Ovary (tissue), 9 donors: Measurements from ENCODE around the gene CAB39. TPM values are rescaled to one million over a fixed set of nuclear protein-coding genes. Genes with fewer than 3 reads are reported as not detected.

Experiments used
- DNase-seq, 5 donors: peaks; one replicate each; pipeline ENCODE4 v3.0.0-alpha.2; 2019 to 2020
- H3K27ac ChIP-seq, 2 donors: fragments of 200-600 bp; one replicate each; pipeline versions ENCODE4 v1.5.1 to v1.8.0; 2019 to 2022
- H3K27me3 ChIP-seq: fragments of 200-600 bp; one replicate; pipeline ENCODE4 v1.8.0; 2022
- H3K36me3 ChIP-seq: fragments of 200-600 bp; sonication (generic); one replicate; pipeline ENCODE4 v1.5.1; 2019
- H3K4me1 ChIP-seq: one replicate; pipeline ENCODE4 v1.8.1; 2013; ENCODE audit warnings: mild to moderate bottlenecking, moderate library complexity; ENCODE audit not compliant: insufficient read depth
- H3K4me3 ChIP-seq: fragments of 200-600 bp; sonication (generic); one replicate; pipeline ENCODE4 v1.5.1; 2017
- H3K9me3 ChIP-seq, 2 donors: fragments of 200-600 bp in 1 of 2; sonication (generic) in 1 of 2; one replicate each; pipeline versions ENCODE4 v1.5.1 to v1.8.1; 2013 to 2019; ENCODE audit warnings: mild to moderate bottlenecking in 1 of 2, moderate library complexity in 1 of 2
- EP300 ChIP-seq: sonication (generic); formaldehyde crosslinking; IDR thresholded peaks from one replicate; pipeline ENCODE4 v1.6.1; 2017; ENCODE audit warnings: antibody characterized with exemption
- POLR2A ChIP-seq: fragments of 450-650 bp; IDR thresholded peaks from one replicate; pipeline ENCODE4 v1.6.1; 2017; ENCODE audit warnings: antibody characterized with exemption, mild to moderate bottlenecking, moderate library complexity
- WGBS, 3 donors: extraction: QIAGEN DNeasy Blood & Tissue Kit in 1 of 3; methylation state at CpG; one replicate each; pipeline versions ENCODE4 v1.1.5 to v1.1.7; 2013 to 2017; 5-methylcytosine and 5-hydroxymethylcytosine counted together
- intact Hi-C, 4 donors: fragments of 100-400 bp; cut with DNase I; formaldehyde crosslinking; loops; one replicate each; pipeline versions ENCODE4 v1.11.0 to v1.15.1; 2022 to 2023
- polyA plus RNA-seq, 2 donors: library from polyadenylated mRNA; stranded (reverse); fragments of 200-250 nt in 1 of 2; fragments of 350-450 nt in 1 of 2; fragmentation: Illumina TruSeq in 1 of 2; extraction: RNeasy Lipid Tissue Mini Kit (QIAGEN cat#74804) in 1 of 2; gene quantifications; one replicate each; pipeline ENCODE4 v1.2.3, GENCODE V29; 2013 to 2014
- total RNA-seq, 7 donors: library from RNA; depleted of rRNA in 2 of 7; stranded (reverse); fragments of >200 nt in 2 of 7; fragmentation: NEBNext Ultra II Directional in 3 of 7; extraction: Animal tissue kit (Norgen Biotek cat#: 25700) in 3 of 7; gene quantifications; one replicate each; pipeline versions ENCODE4 v1.1.0 to v1.2.4, GENCODE V29; 2016 to 2023
- TF ChIP-seq, protein P1 (sequence below), 3 donors: fragments of 450-650 bp in 2 of 3; fragments of 200-600 bp in 1 of 3; IDR thresholded peaks; one replicate each; pipeline versions ENCODE4 v1.5.1 to v1.8.0; 2016 to 2022; ENCODE audit warnings: antibody characterized with exemption in 3 of 3, mild to moderate bottlenecking in 1 of 3
- donor health status: DM: no; HTN: no; CAD: no; lungs with moderate emphysema.
- donor health status: DM: no; HTN: no; CAD: no.
- donor health status: Bipolar disorder and iron deficiency.
- donor health status: DM: yes; HTN: yes; CAD: no.
- donor health status: DM: no; HTN: no; CAD: no.
- donor health status: DM: yes; HTN: yes; CAD: no.

The CAB39 gene
- total and polyA plus RNA-seq, 9 donors, result 24.8 to 64.4 (median 50.4) TPM

DNA sequence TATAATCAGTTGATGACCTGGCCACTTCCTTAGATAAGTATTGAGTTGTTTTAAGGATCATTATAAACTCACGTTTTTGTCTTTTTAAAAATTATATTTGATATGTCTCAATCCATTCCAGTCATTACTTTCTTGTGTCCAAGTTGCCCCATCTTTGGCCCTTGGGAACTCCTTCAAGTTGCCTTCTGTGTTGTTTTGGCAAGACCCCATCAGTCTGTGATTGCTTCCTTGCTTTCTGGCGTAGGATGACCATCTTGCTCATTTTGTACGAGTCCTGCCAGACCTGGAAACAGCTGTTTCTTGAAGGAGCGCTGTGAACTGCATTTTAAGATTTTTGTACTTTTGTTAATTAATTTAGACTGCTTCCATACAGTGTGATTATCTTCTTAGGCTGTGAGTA lies 83.2 kb downstream of the CAB39 start:
- TF ChIP-seq, protein P1, sequence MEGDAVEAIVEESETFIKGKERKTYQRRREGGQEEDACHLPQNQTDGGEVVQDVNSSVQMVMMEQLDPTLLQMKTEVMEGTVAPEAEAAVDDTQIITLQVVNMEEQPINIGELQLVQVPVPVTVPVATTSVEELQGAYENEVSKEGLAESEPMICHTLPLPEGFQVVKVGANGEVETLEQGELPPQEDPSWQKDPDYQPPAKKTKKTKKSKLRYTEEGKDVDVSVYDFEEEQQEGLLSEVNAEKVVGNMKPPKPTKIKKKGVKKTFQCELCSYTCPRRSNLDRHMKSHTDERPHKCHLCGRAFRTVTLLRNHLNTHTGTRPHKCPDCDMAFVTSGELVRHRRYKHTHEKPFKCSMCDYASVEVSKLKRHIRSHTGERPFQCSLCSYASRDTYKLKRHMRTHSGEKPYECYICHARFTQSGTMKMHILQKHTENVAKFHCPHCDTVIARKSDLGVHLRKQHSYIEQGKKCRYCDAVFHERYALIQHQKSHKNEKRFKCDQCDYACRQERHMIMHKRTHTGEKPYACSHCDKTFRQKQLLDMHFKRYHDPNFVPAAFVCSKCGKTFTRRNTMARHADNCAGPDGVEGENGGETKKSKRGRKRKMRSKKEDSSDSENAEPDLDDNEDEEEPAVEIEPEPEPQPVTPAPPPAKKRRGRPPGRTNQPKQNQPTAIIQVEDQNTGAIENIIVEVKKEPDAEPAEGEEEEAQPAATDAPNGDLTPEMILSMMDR (IDR thresholded peaks at IDR 0.05), result no peak
- intact Hi-C loops, result loop anchor here in 2 of 4 donors (10.0 kb wide), 1 partner anchor 81 kb away; the partner anchor contains the start of gene CAB39 (in 2 of the 2)
- no peak overlapping the region for H3K4me3 ChIP-seq
- H3K4me1 ChIP-seq, result peaks cover 10% of the 10 kb centered on the region
- WGBS, 3 donors, result 20 to 35% (median 34%) methylated on average over 4 of the region's 4 CpGs
- DNase-seq, result peak in 2 of 5 donors; percentile 18 to 29
- no peaks in the 10 kb centered on the region for H3K36me3 ChIP-seq
- H3K9me3 ChIP-seq, result no peaks in the 10 kb centered on the region
- H3K27ac ChIP-seq, result no peak overlapping the region
- H3K27me3 ChIP-seq, result no peaks in the 10 kb centered on the region

DNA sequence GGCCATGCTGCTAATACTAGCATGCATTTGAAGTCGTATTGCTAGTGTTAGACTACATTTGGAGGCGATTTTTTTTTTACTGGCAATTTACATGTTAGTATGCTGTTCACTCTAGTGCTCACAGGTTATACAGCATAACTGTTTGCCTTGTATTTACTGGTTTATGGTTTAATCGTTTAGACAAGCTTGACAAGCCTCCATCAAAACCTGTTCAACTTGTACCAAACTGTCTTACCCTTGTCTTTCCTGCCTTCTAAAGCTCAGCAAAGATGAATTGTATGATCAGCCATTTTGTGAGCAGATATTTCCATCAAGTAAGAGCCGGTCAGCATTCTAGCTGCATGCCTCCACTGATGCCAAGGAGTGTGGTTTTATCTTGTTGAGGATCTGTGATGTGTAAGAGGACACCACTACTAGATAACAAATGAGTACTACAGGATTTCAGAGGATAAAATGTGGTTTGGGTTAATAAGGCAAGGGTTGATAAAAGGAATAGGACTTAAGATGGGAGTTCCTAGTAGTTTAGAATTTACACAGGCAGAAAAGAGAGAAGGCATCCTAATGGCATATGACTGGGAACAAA lies 83.7 kb downstream of the CAB39 start:
- H3K27me3 ChIP-seq, result no peaks in the 10 kb centered on the region
- 61 to 68% (median 66%) methylated on average over 4 of the region's 4 CpGs for WGBS, 3 donors
- H3K27ac ChIP-seq, result no peak overlapping the region
- H3K4me1 ChIP-seq, result peaks cover 10% of the 10 kb centered on the region
- no peak for DNase-seq
- no peak overlapping the region for H3K4me3 ChIP-seq
- TF ChIP-seq EP300, result no peak
- TF ChIP-seq, protein P1 (IDR thresholded peaks at IDR 0.05), result no peak
- TF ChIP-seq POLR2A, result no peak
- no peaks in the 10 kb centered on the region for H3K9me3 ChIP-seq
- no peaks in the 10 kb centered on the region for H3K36me3 ChIP-seq
- intact Hi-C loops, result loop anchor here in 2 of 4 donors (10.0 kb wide), 1 partner anchor 82 kb away; the partner anchor contains the start of gene CAB39 (in 2 of the 2)

DNA sequence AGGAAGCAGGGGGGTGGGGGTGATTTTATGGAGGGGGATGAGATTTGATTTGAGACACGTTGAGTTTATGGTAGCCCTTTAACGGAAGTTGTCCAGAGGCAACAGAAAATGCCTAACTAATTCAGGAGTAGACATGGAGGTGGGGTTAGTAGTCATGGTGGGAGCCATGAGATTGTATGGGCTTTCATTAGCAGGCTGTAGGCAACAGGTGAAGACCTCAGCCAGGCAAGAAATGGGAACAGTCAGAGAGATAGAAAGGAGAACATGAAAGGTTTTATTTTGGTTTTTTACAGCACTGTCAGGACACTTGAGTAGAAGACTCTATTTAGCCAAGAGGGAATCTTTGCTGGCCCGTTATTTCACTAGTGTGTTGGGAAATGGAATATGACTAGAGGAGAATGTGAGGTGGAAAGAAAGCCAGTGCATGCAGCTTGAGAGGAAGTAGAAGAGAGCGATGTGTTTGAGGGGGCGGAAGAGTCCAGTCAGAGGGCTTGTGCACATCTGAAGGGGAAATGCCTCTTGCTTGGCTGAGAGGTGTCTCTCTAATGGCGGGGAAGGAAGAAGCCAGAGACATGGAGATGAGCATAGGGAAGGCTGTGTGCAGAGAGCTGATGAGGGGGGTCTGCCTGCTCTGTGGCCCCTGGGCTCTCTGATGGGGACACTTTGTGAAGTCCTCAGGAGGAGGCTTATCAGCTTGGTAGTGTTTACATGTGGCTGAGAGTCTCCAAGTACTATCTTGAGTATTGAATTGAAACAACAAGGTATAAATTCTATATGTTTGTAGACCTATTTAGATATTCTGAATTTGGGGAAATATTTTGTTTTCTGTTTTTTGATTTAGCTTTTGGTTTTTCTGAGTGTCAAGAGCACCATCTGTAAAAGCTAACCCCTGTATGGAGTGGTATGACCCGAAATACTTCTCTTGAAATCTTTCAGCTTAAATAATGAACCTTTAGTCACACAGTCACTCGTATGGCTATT lies 85.2 kb downstream of the CAB39 start:
- intact Hi-C loops, result loop anchor here in 2 of 4 donors (10.0 kb wide), 1 partner anchor 83 kb away; the partner anchor contains the start of gene CAB39 (in 2 of the 2)
- peaks cover 10% of the 10 kb centered on the region for H3K4me1 ChIP-seq
- no peaks in the 10 kb centered on the region for H3K36me3 ChIP-seq
- no peak overlapping the region for H3K4me3 ChIP-seq
- TF ChIP-seq, protein P1 (IDR thresholded peaks at IDR 0.05), result no peak
- no peak for TF ChIP-seq EP300
- no peak for TF ChIP-seq POLR2A
- WGBS, 3 donors, result 87 to 93% (median 89%) methylated on average over 8 of the region's 8 CpGs
- H3K27ac ChIP-seq, result no peak overlapping the region
- H3K27me3 ChIP-seq, result no peaks in the 10 kb centered on the region
- DNase-seq, result no peak
- H3K9me3 ChIP-seq, result no peaks in the 10 kb centered on the region

DNA sequence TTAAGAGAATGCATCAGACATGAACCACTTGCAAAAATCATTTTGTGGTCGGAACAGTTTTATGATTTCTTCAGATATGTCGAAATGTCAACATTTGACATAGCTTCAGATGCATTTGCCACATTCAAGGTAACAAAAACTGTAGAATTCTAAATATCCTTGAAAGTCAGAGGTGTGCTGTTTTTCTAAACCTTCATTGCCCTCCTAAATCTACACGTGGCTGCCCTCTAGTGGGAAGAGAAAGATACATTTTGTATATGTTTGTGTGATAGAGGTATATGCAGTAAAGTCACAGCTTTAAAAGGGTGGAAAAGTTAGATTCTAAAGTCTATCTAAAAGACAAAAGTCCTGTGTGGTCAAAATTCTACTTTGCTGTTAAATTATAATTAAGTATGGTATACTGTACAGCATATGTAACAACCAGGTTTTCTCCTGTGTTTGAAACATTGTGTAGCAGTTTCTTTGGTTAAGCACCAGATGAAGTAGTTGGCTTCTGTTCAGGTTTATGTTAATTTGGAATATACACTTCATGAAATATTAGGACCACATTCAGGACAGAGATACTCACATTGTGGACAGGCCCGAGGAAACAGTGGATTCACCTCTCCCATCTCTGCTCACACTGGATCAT lies 86.2 kb downstream of the CAB39 start:
- Histone ChIP-seq H3K4me3 (no peak overlapping the region), H3K27me3 (no peaks in the 10 kb centered on the region), H3K36me3 (no peaks in the 10 kb centered on the region), H3K9me3 (no peaks in the 10 kb centered on the region), H3K27ac (no peak overlapping the region), H3K4me1 (peaks cover 8% of the 10 kb centered on the region)
- 53 to 61% (median 56%) methylated on average over 4 of the region's 4 CpGs for WGBS, 3 donors
- no peak for DNase-seq
- intact Hi-C loops, result loop anchor here in 2 of 4 donors (10.0 kb wide), 1 partner anchor 84 kb away; the partner anchor contains the start of gene CAB39 (in 2 of the 2)
- TF ChIP-seq POLR2A (no peak), EP300 (no peak)
- TF ChIP-seq, protein P1 (IDR thresholded peaks at IDR 0.05), result peak; percentile 11 to 47 (median 42)
